ENCODE data around the gene LTBP2.

LTBP2 gene

DNA sequence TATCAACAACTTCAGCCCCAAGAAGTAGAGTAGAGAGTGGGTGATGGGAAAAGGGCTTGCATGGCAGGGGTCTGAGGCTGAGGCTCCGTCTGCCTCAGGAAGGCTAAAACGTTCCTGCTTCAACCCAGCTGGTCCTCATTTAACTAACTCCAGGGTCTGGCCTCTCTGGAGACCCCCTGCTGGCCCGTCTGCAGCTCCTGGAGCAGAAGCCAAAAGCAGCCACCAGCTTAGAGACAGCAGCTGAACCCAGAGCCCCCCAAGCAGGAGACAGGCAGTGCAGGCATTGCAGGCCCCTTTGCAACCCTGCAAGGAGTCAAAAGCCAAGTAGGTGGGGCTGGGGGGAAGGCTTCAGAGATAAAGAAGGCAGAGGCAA is 25.1 kb upstream of the LTBP2 start:
- DNase-seq: peak; percentile 56

DNA sequence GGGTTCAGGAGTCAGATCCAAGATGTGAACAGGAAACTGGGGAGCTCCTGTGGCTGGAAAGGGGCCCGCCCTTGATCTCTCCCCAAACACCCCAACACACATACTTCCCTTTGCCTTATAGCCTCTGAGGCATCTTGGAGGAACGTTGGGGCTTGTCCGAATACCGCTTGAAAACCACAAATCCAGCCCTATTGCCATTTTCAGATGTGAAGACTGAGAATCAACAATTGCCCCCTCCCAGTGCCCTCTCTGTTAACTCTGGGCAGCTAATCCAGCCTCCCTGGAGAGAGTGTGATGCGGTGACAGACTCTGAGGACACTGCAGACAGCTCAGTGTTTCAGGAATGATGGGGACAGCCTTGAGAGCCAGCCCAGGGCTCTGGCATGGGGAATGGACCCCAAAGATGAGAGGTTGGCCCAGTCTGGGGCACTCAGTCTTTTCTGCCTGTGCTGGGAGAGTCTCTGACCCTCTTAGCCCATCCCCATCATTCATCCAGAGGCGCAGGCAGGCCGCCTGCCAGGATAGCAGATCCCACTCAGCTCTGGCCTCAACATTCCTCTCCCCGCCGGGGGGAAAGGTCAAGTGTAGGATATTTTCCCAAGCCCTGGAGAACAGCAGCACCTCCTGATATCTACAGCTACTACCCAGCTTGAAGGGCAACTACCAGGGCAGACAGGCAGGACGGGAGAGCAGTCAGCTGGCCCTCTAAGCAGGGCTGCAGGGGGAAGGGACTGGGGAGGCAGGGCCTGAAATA is 24.6 kb upstream of the LTBP2 start:
- DNase-seq: peak; percentile 43

DNA sequence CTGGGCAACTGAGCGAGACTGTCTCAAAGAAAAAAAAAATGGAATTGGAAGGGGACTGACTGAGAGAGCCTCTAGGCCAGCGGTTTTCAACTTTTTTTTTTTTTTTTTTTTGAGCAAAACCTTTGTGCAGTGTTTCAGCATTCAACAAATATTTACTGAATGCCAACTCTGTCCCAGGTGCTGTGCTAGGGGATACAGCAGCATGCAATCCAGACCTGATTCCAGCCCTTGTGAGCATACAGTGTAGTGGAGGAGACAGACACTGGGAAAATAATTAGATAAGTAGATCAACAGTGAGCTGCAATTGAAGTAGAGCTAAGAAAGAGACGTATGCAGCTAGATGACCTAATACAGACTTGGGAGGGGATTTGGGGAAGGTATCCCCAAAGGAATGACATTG is 23.8 kb upstream of the LTBP2 start:
- DNase-seq: no peak

DNA sequence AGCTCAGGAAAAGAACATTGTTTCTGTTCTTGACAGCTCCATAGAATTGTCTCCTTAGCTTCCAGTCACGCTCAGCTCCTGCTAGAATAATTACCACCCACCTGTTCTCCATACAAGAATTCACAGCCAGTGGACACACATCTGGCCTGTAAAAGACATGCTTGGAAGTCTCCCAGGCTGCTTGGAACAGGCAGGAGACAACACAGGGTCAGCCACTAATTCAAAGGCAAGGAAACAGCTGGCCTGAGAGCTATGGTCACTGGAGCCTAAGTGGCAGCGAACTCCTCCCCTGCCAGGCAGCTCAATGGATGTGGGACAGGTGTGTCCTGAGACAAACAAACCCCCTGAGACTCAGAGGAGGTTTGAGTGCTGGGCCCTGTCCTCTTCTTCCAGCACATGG is 22.9 kb upstream of the LTBP2 start:
- DNase-seq: no peak

DNA sequence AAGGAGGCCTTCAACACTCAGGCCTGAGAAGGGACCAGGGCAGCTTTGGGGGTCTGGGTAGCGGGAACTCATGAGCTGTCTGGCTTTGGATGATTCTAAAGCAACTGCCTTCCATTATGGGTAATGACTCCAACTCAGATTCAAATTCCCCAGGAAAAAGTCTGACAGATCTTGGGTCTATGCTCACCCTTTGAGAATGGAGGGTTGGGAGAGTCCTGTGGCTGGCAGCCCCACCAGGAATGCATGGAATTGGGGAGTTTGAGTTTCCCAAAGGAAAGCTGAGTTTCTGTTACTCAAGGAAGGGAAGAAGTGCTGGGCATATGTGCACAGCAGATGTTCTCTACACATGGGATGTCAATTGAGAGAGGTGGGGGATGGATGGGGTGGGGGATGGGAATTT is 22.4 kb upstream of the LTBP2 start:
- DNase-seq: no peak

DNA sequence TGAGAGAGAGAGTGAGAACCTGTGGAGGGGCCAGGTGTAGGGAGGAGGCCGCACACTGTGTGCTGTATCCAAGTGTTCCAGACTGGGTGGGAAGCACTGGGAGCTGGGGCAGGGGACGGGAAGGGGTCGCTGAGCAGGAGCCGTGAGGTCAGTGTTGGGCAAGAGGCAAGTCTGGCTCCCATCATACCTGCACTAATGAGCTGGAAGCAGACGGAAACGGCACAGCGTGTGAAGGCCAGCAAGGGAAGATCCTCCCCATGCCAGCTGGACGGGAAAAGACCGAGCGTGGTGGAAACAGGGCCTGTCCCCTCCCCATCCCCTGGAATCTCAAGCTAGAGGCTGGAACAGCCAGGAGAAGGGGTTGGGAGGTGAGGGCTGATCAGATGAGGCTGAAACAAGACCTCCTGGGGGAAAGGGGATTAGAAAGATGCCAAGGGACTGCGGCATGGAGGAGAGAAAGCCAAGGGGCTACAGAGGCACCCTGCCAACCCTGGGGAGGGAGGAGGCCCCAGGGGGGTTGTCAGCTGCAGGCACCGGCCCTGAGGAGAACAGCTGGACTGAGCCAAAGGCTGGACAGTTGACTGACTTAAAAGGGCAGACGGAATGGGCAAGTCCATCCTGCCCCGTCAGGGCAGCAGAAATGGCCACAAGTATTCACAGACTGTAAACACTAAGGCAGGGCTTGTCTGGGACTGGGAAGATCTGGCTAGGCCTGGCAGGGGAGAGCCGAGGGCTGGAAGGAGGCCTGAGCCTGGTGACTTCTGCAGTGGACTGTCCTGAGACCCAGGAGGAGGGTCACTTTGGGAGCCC is 19.0 kb upstream of the LTBP2 start:
- DNase-seq: no peak

DNA sequence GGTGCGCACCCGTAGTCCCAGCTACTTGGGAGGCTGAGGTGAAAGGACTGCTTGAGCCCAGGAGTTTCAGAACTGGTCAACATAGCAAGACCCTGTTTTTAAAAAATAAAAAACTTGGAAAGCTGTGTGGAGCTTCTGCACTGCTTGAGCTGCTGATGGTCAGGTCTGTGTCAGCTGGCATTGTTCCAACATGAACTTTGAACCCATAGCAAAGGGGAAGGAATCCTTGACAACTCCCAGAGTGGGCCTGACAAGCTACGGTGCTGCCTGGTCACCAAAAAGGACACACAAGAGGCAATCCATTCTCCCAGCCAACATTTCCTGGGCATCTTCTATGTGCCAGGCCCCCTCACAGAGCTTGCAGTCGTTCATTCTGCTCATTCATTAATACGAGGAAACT is 16.4 kb upstream of the LTBP2 start:
- DNase-seq: no peak

DNA sequence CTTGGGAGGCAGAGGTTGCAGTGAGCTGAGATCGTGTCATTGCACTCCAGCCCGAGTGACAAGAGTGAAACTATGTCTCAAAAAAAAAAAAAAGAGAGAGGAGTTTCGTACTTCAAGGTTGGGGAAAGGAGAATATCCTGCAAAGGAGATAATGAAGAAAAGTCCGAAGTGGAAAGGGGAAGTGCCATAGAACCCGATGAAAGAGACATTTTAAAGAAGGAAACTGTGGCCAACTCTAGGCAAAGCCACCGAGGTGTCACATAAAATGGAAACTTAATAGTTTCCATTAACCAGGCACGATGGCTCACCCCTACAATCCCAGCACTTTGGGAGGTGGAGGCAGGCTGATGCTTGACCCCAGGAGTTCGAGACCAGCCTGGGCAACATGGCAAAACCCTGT is 15.0 kb upstream of the LTBP2 start:
- no peak for DNase-seq

DNA sequence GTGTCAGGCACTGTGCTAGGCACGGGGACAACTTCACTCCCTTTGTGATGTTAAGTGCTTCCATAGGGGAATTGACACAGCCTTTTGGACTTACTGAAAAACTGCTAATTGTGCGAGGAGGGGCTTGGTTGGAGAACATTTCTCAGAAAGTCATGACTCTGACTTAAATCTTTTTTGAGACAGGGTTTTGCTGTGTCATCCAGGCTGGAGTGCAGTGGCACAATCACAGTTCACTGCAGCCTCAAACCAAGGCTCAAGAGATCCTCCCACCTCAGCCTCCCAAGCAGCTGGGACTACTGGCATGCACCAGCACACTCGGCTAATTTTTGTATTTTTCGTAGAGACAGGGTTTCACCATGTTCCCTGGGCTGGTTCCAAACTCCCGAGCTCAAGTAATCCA is 10.2 kb upstream of the LTBP2 start:
- DNase-seq: no peak

DNA sequence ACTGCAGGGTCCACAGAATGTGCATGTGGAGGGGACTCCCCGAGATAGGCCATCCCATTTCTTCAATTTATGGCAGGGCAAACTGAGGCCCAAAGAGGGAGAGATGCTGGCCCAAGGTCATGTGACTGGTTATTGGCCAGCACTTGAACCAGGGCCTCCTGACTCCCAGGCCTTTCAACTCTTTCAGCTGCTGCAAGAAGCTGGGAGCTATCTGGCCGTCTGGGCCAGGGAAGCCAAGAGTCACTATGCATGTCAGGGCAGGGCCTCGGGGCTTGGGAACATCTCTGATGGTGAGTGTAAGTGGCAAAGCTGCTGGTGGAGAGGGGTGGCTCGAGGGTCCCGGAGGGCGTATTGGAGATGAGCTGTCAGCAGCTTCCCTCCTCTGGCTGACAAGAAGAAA is 9.5 kb upstream of the LTBP2 start:
- DNase-seq: no peak

DNA sequence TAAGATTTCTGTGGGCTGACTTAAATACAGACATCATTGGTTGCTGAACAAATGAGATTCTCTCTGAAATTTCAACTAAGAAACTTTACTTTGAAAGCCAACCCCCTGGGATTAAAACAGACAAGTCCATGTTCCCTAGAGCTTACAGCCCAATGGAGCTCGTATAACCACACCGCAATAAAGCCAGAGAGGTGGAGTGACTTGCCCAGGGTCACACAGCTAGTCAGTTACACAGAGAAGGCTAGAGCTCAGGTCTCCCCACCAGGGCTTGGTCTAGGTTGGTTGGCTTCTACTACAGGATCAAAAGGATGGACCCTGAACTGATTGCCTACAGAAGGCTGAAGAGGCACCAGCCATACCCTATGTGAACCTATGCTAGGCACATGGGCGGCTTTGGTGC is 8.9 kb upstream of the LTBP2 start:
- no peak for DNase-seq

DNA sequence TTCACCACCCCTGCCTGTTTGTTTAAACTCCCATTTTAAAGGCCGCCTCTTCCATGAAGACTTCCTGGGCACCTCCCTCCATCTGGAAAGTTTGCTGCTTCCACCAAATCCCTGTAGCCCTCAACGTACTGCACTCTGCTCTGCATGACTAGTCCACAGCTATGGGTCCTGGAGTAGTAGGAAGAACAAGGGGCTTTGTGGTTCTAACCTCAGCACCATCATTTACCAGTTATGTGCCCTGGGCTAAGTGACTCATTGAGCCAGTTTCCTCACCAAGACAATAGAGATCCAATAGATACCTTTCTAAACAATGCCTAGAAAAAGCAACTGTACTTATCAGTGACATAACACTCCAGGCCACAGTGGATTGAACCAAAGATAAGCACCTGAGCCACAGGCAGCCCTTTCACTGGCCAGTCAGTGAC is 8.5 kb upstream of the LTBP2 start:
- DNase-seq: no peak

DNA sequence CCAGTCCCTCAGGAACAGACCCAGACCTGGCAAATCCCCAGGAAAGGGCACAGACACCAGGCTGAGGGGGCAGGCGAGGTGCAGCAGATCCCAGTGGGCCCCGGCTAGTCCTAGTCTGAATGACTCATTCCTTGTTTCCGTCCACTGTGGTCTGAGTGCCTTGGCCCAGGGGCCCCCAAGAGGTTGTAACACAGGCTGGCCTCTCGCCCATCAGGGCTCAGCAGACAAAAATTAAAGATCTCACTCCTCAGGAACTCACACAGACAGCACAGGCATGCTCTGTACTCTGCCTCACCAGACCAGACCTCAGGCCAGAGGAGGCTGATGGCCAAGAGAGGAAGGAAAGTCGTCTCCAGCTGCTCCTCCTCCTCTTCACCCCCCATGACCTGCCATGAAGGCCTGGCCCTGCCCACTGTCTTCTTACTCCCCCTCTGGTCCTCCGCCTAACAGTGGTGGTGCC is 7.7 kb upstream of the LTBP2 start:
- DNase-seq: peak; percentile 27

DNA sequence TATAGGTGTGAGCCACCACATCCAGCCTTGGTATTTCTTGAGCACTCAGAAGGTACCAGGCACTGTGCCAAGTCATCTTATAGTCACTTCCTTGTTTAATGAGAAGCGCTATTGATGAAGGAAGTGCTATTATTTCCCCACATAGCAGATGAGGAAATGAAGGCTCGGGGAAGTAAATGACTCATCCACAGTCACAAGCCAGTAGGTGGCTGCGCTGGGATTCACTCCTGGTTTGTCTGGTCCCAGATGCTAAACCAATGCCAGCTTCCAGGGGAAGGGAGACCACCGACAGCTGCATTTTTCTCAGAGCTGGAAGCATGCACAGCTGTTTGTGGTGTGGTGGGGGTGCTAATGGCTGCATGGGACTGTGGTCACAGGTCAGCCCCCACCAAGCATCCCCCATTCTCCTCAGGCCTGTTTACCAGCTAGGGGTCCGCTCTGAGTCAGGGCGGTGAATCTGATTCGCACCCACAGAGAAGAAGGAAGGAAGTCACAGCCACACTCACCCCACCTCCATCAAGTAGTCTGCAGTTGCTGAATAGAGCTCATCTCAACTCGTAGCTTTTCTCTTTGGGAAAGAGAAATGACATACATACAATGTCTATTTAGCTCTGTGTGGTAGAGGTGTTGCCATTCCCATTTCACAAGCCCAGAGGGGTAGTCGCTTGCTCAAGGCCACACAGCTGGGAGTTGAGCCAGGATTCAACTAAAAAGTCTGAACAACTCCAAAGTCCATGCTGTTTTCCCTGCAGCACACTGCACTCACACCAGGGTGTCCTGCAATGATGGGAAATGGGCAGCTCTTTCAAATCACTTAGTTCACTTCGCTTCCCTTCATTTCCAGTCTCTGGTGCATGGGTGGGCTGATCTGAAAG is 6.3 kb upstream of the LTBP2 start:
- no peak for DNase-seq

DNA sequence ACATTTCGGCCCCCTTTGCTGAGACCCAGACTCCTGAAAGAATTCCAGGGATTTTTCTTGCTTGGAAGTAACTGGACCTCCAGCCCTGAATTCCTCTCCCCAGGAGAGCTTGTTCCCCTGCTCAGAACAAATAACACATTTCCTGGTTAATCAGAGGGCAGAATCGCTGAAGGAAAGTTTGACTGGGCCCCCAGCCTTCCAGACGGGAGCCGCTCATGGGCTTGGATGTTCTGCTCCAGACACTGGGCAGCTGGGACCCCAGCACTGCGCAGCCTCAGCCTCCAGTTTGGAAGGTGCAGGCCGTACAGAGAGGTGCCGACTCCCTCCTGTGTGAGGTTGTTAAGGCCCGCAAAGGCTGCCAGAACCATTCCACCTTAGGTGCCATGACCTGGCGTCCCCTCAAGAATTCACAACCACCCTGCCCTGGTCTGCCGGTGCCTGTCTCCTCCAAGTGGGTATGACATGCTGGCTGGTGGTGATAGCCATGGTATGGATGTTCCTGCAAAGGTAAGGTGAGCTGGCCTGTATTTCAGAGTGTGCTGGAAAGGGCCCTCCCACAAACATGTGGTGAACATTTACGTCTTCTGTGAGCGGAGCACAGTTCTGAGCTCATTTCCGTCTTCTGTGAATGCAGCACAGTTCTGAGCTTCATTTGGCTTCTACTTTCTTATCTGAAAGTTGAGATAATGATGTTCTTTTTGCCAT is 5.1 kb upstream of the LTBP2 start:
- no peak for DNase-seq

DNA sequence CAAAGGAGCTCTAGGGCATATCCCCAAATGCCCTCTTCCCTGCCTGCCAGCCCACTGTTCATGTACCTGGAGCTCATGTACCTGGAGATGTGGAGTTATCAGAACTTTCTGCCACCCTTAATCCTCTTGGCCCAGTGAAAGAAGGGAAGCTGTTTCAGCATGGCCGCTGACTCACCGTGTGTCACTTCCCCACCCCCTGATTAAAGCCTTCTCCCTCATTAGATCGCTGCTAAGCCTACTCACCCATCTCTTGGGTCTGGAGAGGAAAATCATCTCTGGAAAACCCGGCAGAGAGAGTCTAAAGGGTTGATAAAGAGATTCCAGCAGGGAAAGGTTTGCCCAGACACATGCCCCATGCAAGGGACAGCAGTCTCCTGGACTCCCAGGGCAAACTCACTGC is 4.5 kb upstream of the LTBP2 start:
- no peak for DNase-seq

DNA sequence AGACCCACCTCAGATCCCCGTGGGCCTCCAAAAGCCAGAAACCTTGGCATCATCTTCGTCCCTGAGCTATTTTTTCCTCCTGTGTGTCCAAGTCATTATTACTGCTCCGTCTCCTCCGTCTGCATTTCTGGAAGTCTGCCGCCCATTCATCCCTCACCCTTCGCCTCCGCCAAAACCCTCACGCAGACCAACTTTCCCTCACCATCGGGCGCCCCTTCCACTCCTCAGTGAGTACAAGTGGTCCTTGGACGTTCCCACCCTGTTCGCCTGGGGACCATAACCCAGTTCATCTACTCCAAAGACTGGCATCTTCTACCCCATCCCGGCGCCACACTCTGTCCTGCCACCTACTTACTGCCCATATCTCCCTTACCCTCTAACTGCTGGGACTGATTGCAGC is 3.7 kb upstream of the LTBP2 start:
- DNase-seq: no peak

DNA sequence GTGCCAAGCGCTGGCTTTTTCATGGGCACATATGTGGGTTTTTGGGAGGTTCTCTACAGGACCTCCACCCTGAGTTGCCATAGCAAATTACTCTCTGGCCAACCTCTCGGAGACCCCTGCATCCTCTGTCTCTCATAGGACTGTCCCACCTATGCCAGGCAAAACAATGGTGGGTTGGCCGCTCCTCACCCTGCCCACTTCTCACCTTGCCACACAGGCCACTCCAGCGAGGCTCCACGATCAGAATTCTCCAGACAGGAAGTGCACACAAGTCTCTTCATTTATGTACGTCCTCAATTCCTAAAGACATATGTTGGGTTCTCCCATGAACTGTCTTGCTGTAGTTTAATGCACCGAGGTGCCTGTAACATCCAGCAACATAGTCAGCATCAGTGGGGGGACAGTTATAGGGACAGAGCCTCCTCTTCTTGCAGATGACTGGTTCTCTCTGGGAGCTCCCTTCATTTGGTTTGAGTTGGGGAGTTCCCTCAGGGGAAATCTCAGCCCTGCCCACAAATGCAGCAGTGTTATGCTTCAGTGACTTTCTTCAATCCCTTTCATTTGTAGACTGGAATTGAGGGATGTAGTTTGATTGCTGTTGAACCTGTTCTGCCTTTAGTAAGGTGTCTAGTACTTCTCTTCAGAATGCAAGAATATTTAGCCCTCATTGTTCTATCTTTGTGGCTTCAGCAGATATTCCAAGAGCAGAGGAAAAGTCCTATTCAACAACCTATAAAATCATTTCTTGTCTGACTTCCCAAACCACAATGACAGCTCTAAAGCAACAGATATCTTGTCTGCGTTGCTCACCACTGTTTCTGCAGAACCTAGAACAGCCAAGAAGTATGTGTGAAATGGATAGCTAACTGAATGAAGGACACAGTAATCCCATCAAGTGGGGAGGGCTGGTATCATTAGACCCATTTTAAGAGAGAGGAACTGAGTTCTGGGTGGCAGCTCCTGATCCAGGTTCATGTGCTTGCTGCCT is 2.8 kb upstream of the LTBP2 start:
- peak; percentile 33 for DNase-seq

DNA sequence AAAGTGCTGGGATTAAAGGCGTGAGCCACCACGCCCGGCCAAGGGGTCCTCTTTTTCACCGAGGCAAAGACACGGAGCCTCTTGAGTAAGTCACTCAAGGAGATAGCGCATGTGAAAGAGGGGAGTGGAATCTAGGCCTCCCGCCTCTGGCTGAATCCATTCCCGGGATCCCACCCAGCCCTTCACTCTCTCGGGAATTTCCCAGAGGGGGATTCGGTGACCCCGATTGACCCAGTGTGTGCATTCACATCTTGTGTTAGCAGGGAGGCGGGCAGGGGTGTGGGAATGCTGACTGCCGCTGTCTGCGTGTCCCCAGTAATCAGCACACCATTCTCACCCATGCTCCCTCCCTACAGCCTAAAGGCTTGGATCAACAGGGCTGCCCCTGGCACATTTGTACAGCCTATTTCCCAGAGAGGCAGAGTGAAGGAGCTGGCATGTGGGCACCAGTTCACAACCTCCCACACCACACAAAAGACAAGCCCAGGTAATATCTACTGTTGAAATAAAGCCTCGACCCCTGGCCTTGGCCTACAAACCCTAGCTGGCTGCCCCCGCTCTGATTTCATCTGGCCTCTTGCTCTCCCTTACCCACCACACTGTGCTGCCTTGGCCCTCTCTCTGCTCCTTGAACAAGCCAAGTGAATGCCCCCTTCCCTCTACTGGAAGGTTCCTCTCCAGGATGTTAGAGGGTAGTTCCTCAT is 1.3 kb upstream of the LTBP2 start:
- peak; percentile 45 for DNase-seq

DNA sequence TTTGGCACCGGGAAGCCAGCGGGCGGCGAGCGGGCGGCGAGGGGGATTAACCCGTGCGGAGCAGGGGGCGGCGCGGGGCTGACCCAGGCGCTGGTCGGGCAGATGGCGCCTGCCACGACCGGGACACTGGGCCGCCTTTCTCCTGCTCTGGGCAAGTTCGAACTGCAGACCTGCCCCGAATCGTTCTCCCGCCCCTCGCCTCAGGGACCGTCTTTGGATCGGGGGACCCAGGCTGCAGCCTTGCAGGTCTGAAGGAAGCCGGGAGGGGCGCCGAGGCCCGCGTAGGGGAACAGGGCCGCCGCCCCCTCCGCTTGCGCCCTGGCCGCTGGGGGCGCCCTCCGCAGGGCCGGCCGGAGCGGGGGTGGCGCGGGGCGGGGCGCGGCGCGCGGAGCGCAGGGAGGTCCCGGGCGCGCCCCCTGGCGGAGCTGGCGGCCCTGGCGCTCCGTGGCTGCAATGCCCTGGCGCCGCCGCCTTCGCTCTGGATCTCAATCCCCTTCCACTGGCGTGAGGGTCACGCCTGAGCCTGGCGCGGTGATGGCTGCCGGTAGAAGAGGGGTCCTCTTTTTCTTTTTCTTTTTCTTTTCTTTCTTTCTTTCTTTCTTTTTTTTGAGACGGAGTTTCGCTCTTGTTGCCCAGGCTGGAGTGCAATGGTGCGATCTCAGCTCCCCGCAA is 449 bp upstream of the LTBP2 start:
- peak; percentile 91 for DNase-seq

All from eye (tissue), 1 donor.